Lower lobe of right lung (tissue), 2 donors: ENCODE data around the gene RAB11FIP2. TPM values are rescaled to one million over a fixed set of nuclear protein-coding genes. Genes with fewer than 3 reads are reported as not detected.

Experiments used
- ATAC-seq, 2 donors: fragments of 200-7000 bp; cut with Tn5 transposase; one replicate each; pipeline ENCODE4 v1.9.1; 2020 to 2022; ENCODE audit warnings: mild to moderate bottlenecking in 2 of 2, moderate library complexity in 2 of 2
- DNase-seq: peaks from one replicate; pipeline ENCODE4 v3.0.0-alpha.2; 2020
- H3K27ac ChIP-seq: fragments of 200-600 bp; one replicate; pipeline ENCODE4 v1.8.0; 2022
- H3K27me3 ChIP-seq: fragments of 200-600 bp; one replicate; pipeline ENCODE4 v1.8.0; 2022; ENCODE audit warnings: low read depth
- H3K36me3 ChIP-seq: fragments of 200-600 bp; one replicate; pipeline ENCODE4 v1.8.0; 2022; ENCODE audit warnings: mild to moderate bottlenecking
- H3K4me1 ChIP-seq: fragments of 200-600 bp; one replicate; pipeline ENCODE4 v1.8.0; 2022
- H3K4me3 ChIP-seq: fragments of 200-600 bp; one replicate; pipeline ENCODE4 v1.8.0; 2022; ENCODE audit warnings: mild to moderate bottlenecking
- H3K9me3 ChIP-seq: fragments of 200-600 bp; one replicate; pipeline ENCODE4 v1.8.0; 2022
- intact Hi-C: fragments of 100-400 bp; cut with DNase I; formaldehyde crosslinking; loops from one replicate; pipeline ENCODE4 v1.11.0; 2022
- total RNA-seq: library from RNA; stranded (reverse); fragmentation: NEBNext Ultra II Directional; extraction: Animal tissue kit (Norgen Biotek cat#: 25700); gene quantifications from one replicate; pipeline ENCODE4 v1.2.1, GENCODE V29; 2021
- TF ChIP-seq, protein P1 (sequence below): fragments of 200-600 bp; IDR thresholded peaks from one replicate; pipeline ENCODE4 v1.8.0; 2022; ENCODE audit warnings: antibody characterized with exemption, mild to moderate bottlenecking
- donor health status: DM: no; HTN: yes; CAD: no; lungs with severe emphysema.

RAB11FIP2 gene
- total RNA-seq, 1 donor from 2014 or later = 31.0 TPM

DNA sequence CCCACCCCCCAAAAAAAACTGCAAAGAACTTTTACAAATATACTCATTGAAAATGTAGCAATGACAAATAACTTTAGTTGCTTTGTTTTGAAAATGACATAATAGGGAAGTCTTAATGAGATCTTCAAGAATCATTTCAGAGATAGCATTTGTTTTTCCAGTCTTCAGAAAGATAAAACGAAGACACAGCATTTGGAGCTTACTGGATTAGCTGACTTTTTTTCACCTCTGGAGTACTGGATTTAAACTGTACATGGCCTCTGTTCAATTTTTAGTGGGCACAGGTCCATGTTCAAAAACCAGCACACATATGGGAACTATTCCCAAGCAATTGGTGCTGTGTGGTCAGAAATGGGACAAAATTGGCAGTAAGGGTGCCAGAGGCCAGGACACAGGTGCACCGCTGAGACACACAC, 3.9 kb downstream of the RAB11FIP2 start:
- Histone ChIP-seq H3K36me3 (no peaks in the 10 kb centered on the region), H3K4me3 (no peak overlapping the region), H3K27ac (no peak overlapping the region), H3K9me3 (no peaks in the 10 kb centered on the region), H3K27me3 (no peaks in the 10 kb centered on the region), H3K4me1 (peaks cover 44% of the 10 kb centered on the region)
- TF ChIP-seq, protein P1, sequence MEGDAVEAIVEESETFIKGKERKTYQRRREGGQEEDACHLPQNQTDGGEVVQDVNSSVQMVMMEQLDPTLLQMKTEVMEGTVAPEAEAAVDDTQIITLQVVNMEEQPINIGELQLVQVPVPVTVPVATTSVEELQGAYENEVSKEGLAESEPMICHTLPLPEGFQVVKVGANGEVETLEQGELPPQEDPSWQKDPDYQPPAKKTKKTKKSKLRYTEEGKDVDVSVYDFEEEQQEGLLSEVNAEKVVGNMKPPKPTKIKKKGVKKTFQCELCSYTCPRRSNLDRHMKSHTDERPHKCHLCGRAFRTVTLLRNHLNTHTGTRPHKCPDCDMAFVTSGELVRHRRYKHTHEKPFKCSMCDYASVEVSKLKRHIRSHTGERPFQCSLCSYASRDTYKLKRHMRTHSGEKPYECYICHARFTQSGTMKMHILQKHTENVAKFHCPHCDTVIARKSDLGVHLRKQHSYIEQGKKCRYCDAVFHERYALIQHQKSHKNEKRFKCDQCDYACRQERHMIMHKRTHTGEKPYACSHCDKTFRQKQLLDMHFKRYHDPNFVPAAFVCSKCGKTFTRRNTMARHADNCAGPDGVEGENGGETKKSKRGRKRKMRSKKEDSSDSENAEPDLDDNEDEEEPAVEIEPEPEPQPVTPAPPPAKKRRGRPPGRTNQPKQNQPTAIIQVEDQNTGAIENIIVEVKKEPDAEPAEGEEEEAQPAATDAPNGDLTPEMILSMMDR = no peak
- DNase-seq (no peak), ATAC-seq (no peak)
- intact Hi-C loops = no loop called here

DNA sequence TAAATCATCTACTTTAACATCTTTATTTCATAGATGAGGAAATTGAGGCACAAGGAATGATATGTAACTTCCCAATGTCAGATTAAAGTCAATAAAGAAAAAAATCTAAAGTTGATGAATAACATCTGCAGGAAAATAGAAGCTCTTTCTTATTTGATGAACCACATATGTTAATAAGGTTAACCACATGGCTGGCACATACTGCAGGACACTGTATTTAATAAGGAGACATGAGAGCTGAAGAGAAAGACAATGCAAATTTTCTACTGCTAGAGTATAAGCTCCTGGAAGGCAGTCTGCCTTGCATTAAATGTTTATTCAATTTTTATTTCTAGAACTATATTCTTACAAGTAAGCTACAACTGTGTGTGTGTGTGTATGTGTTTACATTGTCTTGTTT, 4.4 kb downstream of the RAB11FIP2 start:
- Histone ChIP-seq H3K4me1 (peaks cover 44% of the 10 kb centered on the region), H3K36me3 (no peaks in the 10 kb centered on the region), H3K27ac (no peak overlapping the region), H3K9me3 (no peaks in the 10 kb centered on the region), H3K4me3 (no peak overlapping the region), H3K27me3 (no peaks in the 10 kb centered on the region)
- intact Hi-C loops = no loop called here
- ATAC-seq (no peak), DNase-seq (no peak)
- TF ChIP-seq, protein P1 = no peak

DNA sequence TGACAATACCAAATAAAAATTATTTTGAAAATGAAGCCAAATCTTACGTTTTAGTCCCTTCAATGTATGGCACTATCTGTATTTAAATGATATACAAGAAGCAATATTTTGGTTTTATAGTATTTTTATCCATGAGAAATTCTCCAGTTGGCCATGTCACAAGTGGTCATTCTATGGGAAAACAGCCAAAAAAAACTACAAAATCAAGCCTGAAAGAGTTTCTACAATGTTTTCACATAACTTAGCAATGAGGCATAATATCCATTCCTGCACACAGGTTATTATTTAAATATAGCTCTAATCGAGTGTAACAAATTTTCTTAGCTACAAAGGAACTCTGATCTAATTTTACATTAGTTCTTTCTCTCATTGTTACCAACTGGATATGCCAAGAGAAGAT, 5.4 kb downstream of the RAB11FIP2 start:
- TF ChIP-seq, protein P1 = no peak
- ATAC-seq (no peak), DNase-seq (no peak)
- peaks cover 48% of the 10 kb centered on the region for H3K4me1 ChIP-seq
- no peak overlapping the region for H3K27ac ChIP-seq
- H3K4me3 ChIP-seq = no peak overlapping the region
- H3K36me3 ChIP-seq = no peaks in the 10 kb centered on the region
- H3K9me3 ChIP-seq = no peaks in the 10 kb centered on the region
- H3K27me3 ChIP-seq = no peaks in the 10 kb centered on the region
- intact Hi-C loops = no loop called here

DNA sequence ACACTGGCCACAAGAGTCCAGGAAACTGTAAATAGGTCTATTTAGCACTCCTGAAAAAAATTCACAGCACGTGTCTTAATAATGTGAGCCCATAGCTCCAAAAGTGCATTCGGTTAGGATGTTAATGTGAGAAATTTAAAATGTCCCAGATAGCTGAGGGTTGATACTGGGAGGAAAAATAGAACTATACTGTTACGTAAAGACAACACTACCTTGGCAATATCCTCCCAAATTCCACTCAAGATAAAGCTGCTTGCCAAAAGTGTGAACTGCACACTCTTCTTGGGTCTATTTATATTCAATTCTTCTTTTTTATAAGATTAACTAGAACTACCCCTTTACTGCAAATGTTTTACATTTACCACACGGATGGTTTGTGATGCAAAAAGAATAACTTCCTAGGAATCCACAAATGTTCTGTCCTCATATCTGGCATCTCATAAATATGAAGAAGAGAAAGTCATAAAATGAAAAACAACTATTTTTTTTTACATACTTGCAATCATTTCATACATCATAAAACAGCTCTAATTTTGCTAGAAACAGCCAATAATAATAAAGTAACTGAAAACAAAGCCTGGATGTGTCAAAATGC, 10.4 kb downstream of the RAB11FIP2 start:
- Histone ChIP-seq H3K27ac (peak overlapping the region; percentile 37), H3K4me3 (no peak overlapping the region), H3K4me1 (peaks cover 33% of the 10 kb centered on the region), H3K9me3 (no peaks in the 10 kb centered on the region), H3K27me3 (no peaks in the 10 kb centered on the region), H3K36me3 (peaks cover 10% of the 10 kb centered on the region)
- TF ChIP-seq, protein P1 = no peak
- DNase-seq (no peak), ATAC-seq (peak in 1 of 2 donors; percentile 51)
- intact Hi-C loops = no loop called here

DNA sequence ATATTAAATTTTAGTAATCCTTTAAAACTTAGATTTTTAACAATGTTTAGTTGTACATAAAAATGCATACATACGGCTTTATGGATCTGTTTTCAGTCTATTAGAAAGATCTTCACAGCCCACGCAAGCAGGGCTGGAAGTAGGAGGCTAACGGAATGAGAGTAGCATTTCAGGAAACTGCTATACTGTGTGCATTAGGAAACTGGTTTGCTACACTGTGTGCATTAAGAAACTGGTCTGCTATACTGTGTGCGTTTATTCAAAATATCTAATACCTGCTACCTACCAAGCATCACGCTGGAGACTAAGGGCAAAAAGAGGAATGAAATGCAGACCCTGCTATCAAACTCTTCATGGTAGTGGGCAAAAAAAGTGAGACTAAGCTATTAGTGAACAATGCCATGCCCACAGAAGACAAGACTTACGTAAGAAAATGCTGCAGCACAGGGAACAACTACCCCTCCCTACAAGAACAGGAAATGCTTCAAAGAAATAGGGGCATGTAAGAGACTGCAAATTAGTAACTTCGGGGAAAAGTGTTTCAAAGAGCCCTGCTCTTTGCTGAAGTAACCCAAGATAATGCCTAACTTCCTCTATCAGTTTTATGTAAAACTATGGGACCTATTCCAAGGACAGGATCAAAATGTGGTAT, 11.3 kb downstream of the RAB11FIP2 start:
- TF ChIP-seq, protein P1 = no peak
- Histone ChIP-seq H3K27me3 (no peaks in the 10 kb centered on the region), H3K4me1 (peaks cover 28% of the 10 kb centered on the region), H3K36me3 (peaks cover 10% of the 10 kb centered on the region), H3K4me3 (no peak overlapping the region), H3K9me3 (no peaks in the 10 kb centered on the region), H3K27ac (peak overlapping the region; percentile 37)
- peak; percentile 91 to 93 for ATAC-seq
- intact Hi-C loops = no loop called here
- no peak for DNase-seq
